HT-29 (cell line): Measurements from ENCODE around the gene VAMP5. TPM values are rescaled to one million over a fixed set of nuclear protein-coding genes. Genes with fewer than 3 reads are reported as not detected.

Experiments
- DNase-seq: peaks from one replicate; pipeline ENCODE4 v3.0.0-alpha.2; 2015; ENCODE audit warnings: low spot score
- small RNA-seq: library from RNA; depleted of rRNA; stranded (forward); fragments of <200 nt; gene quantifications from one replicate; pipeline ENCODE3, GENCODE V24; 2014
- total RNA-seq: library from RNA; depleted of rRNA; stranded (reverse); fragments of >200 nt; shearing (Covaris generic); gene quantifications from 2 replicates; pipeline ENCODE4 v1.2.3, GENCODE V29; 2014; rRNA removed

The VAMP5 gene
- total RNA-seq, 1 experiment from 2014 or later = 2.7 TPM

DNA sequence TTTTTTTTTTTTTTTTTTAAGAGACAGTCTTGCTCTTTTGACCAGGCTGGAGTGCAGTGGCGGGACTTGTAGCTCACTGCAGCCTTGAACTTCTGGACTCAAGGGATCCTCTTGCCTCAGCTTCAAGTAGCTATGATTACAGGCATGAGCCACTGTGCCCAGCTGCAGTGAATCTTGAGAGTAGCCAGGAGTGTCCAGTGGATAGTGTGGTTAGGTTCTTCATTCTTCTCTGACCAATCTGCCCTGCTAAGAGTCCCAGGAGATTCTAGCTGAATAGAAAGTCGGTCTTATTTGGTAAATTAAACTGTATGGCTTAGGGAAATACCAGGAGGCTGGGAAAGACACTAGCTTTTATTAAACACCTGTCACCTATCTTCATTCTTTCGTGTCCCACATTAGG is 47.1 kb downstream of the VAMP5 start:
- no peak for DNase-seq

DNA sequence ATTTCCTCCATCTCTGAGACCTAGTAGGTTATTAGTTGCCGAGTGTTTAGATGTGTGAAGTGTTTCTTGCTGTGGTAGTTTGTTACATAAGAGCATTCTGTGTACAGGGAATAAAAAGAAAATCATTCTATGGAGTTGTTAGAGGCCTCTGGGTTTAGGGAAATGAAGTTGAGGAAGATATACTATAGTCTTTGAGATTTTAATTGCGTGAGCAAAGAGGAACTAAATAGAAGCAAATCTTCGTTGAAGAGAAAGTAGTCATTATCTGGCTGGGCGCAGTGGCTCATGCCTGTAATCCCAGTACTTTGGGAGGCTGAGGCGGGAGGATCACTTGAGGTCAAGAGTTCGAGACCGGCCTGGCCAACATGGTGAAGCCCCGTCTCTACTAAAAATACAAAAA is 50.8 kb downstream of the VAMP5 start:
- no peak for DNase-seq

DNA sequence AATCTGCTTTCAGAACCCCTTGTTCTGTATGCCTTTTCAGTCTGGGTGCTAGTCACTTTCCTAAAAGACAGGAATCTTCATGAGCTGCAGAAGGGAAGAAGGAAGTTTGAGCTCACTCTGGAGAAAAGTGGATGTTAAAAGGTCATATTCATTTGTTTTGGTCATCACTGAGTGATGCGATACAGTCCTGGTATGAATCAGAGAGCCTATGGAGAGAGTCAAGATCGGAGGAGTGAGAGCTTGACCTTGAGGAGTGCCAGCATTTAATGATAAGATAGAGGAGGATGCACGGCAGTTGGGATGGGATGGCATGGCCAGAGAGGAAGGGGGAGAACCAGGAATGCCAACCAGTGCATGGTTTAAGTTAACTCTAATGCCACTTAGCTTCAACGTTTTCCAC is 51.4 kb downstream of the VAMP5 start:
- no peak for DNase-seq

DNA sequence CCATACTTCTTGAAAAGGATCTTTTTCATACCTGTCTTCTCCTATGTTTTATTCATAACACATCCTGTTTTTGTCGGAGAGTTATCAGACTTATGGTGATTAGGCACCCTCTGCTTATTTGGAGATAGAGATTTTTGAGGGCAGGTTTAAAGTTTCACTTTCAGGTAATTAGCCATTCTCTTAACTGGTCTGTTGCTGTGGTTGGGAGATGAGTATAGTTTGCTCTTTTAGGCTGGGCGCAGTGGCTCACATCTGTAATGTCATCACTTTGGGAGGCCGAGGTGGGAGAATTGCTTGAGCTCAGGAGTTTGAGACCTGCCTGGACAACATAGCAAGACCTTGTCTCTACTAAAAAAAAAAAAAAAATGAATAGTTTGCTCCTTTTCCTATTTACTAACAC is 58.5 kb downstream of the VAMP5 start:
- DNase-seq = no peak

Small RNA genes within 50 kb of the gene (small RNA-seq; reads per million reads assigned to genes)
- not detected for gene RN7SL126P

Other genes with a start within 250 kb of the VAMP5 start
- 18.5 and 23.5 TPM in 2 replicates for gene RETSAT, start 229.9 kb upstream of the VAMP5 start, total RNA-seq
- gene ELMOD3, start 229.7 kb upstream of the VAMP5 start, total RNA-seq = 6.5 and 7.1 TPM in 2 replicates
- 460 and 472 TPM in 2 replicates for gene CAPG, start 174.1 kb upstream of the VAMP5 start, total RNA-seq
- 0.08 and 0.21 TPM in 2 replicates for gene SH2D6, start 165.7 kb upstream of the VAMP5 start, total RNA-seq
- gene MAT2A, start 45.3 kb upstream of the VAMP5 start, total RNA-seq = 168 and 205 TPM in 2 replicates
- gene GGCX, start 22.9 kb upstream of the VAMP5 start, total RNA-seq = 23.9 and 38.8 TPM in 2 replicates
- gene VAMP8, start 6.8 kb upstream of the VAMP5 start, total RNA-seq = 92.3 and 93.1 TPM in 2 replicates
- 107 and 109 TPM in 2 replicates for gene RNF181, start 11.3 kb downstream of the VAMP5 start, total RNA-seq
- gene TMEM150A, start 18.3 kb downstream of the VAMP5 start, total RNA-seq = 12.1 and 12.3 TPM in 2 replicates
- gene C2orf68, start 27.6 kb downstream of the VAMP5 start, total RNA-seq = 40.0 and 47.9 TPM in 2 replicates
- gene USP39, start 31.8 kb downstream of the VAMP5 start, total RNA-seq = 87.5 and 98.8 TPM in 2 replicates
- not detected in 2 replicates for gene SFTPB, start 83.8 kb downstream of the VAMP5 start, total RNA-seq
- gene GNLY, start 109.9 kb downstream of the VAMP5 start, total RNA-seq = not detected in 2 replicates
- 1.0 and 2.3 TPM in 2 replicates for gene ATOH8, start 169.6 kb downstream of the VAMP5 start, total RNA-seq